PC-9 (cell line): ENCODE data around the gene MS4A4A.

Source experiments
- EZH2 ChIP-seq: fragments of 200-600 bp; sonication (generic); IDR thresholded peaks from 2 replicates; pipeline ENCODE4 v1.8.0; 2017; ENCODE audit warnings: antibody characterized with exemption, low read depth
- TF ChIP-seq, protein P1 (sequence below): fragments of 200-600 bp; sonication (generic); conservative IDR thresholded peaks from 2 replicates; pipeline ENCODE4 v1.6.1; 2017; ENCODE audit warnings: mixed run types, antibody characterized with exemption, mild to moderate bottlenecking, moderate library complexity

DNA sequence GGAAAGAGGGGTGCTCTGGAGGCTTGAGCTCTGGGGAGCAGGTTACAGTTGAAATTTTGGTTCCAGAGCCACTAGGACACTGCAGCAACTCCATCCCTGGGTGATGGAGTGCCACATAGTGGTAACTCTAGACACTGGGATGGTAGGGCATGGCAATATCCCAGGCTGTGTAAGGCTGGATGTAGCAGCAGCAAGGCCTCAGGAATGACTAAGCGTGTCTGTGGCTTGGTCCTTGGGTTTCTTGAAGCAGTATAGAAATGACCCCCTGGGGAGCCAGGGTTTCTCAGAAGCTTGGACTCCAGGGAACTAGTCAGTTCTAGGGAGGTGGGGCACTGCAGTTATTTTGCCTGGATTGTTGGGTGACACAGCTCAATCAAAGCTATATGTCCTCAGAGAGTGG, 8.1 kb downstream of the MS4A4A start:
- TF ChIP-seq, protein P1, sequence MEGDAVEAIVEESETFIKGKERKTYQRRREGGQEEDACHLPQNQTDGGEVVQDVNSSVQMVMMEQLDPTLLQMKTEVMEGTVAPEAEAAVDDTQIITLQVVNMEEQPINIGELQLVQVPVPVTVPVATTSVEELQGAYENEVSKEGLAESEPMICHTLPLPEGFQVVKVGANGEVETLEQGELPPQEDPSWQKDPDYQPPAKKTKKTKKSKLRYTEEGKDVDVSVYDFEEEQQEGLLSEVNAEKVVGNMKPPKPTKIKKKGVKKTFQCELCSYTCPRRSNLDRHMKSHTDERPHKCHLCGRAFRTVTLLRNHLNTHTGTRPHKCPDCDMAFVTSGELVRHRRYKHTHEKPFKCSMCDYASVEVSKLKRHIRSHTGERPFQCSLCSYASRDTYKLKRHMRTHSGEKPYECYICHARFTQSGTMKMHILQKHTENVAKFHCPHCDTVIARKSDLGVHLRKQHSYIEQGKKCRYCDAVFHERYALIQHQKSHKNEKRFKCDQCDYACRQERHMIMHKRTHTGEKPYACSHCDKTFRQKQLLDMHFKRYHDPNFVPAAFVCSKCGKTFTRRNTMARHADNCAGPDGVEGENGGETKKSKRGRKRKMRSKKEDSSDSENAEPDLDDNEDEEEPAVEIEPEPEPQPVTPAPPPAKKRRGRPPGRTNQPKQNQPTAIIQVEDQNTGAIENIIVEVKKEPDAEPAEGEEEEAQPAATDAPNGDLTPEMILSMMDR, result no peak
- no peak for TF ChIP-seq EZH2
